Type B pancreatic cell (in vitro differentiated cells): ENCODE results near the gene SLC15A5. TPM values are rescaled to one million over a fixed set of nuclear protein-coding genes. Genes with fewer than 3 reads are reported as not detected.

Experiments used
- DNase-seq: peaks from one replicate; pipeline ENCODE4 v3.0.0; 2021; ENCODE audit warnings: mixed read lengths; ENCODE audit not compliant: unreplicated experiment; ENCODE audit errors: extremely low spot score
- H3K27ac Mint-ChIP-seq: 2 replicates; pipeline ENCODE4 v1.8.0; 2021; ENCODE audit warnings: mild to moderate bottlenecking, mixed read lengths
- H3K27me3 Mint-ChIP-seq: 2 replicates; pipeline ENCODE4 v1.8.0; 2021; ENCODE audit warnings: mixed read lengths
- H3K36me3 Mint-ChIP-seq: 2 replicates; pipeline ENCODE4 v1.8.0; 2021; ENCODE audit warnings: mixed read lengths
- H3K4me1 Mint-ChIP-seq: one replicate; pipeline ENCODE4 v1.8.0; 2021; ENCODE audit warnings: mixed read lengths; ENCODE audit not compliant: unreplicated experiment
- H3K4me3 Mint-ChIP-seq: 2 replicates; pipeline ENCODE4 v1.8.0; 2021; ENCODE audit warnings: mild to moderate bottlenecking, mixed read lengths
- H3K9me3 Mint-ChIP-seq: 2 replicates; pipeline ENCODE4 v1.8.0; 2021; ENCODE audit warnings: mixed read lengths
- long read RNA-seq: library from polyadenylated mRNA; unstranded; transcript quantifications from one replicate; pipeline ENCODE4 v2.0.0, GENCODE V29; 2020
- total RNA-seq: library from RNA; stranded (reverse); gene quantifications from 2 replicates; pipeline ENCODE4 v1.2.1, GENCODE V29; 2021; ENCODE audit warnings: low replicate concordance
- TF ChIP-seq, protein P1 (sequence below): fragments of 200-600 bp; sonication (generic); conservative IDR thresholded peaks from 2 replicates; pipeline ENCODE4 v1.5.0; 2021; ENCODE audit warnings: antibody characterized with exemption, mild to moderate bottlenecking

The SLC15A5 gene, protein sequence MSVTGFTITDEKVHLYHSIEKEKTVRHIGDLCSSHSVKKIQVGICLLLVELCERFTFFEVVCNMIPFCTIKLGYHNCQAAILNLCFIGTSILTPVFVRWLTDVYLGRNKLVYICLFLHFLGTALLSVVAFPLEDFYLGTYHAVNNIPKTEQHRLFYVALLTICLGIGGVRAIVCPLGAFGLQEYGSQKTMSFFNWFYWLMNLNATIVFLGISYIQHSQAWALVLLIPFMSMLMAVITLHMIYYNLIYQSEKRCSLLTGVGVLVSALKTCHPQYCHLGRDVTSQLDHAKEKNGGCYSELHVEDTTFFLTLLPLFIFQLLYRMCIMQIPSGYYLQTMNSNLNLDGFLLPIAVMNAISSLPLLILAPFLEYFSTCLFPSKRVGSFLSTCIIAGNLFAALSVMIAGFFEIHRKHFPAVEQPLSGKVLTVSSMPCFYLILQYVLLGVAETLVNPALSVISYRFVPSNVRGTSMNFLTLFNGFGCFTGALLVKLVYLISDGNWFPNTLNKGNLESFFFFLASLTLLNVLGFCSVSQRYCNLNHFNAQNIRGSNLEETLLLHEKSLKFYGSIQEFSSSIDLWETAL
- not detected in 2 replicates for total RNA-seq
- long read RNA-seq: 0 reads

DNA sequence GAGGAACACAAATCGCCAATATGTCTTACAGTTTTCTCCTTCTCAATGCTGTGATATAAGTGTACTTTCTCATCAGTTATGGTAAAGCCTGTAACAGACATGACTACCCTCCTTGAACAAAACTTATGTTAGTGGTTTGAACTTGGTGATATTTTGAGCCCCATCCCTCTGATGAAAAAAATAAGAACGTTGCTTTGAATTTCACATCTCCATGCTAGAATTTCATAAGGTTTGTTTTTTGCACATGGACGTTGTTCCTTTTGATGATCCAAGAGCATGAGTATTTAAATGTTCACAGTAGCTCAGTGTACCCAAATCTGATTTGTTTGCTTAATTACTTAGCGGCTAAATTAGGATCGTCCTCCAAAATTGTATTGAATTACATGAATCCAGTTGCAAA is at the start of gene SLC15A5:
Gene SLC15A5 (minus strand): TSS at position 101 of the 400 bp plus-strand sequence. CDS start 0 bp downstream, at position 101.
- Mint-ChIP-seq H3K36me3 (no peaks in the 10 kb centered on the region), H3K27me3 (no peaks in the 10 kb centered on the region), H3K4me1 (no peaks in the 10 kb centered on the region), H3K27ac (no peak within 1 kb of the TSS), H3K4me3 (no peak within 1 kb of the TSS), H3K9me3 (peaks cover 4% of the 10 kb centered on the region)
- TF ChIP-seq, protein P1, sequence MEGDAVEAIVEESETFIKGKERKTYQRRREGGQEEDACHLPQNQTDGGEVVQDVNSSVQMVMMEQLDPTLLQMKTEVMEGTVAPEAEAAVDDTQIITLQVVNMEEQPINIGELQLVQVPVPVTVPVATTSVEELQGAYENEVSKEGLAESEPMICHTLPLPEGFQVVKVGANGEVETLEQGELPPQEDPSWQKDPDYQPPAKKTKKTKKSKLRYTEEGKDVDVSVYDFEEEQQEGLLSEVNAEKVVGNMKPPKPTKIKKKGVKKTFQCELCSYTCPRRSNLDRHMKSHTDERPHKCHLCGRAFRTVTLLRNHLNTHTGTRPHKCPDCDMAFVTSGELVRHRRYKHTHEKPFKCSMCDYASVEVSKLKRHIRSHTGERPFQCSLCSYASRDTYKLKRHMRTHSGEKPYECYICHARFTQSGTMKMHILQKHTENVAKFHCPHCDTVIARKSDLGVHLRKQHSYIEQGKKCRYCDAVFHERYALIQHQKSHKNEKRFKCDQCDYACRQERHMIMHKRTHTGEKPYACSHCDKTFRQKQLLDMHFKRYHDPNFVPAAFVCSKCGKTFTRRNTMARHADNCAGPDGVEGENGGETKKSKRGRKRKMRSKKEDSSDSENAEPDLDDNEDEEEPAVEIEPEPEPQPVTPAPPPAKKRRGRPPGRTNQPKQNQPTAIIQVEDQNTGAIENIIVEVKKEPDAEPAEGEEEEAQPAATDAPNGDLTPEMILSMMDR: no peak
- DNase-seq: no peak

DNA sequence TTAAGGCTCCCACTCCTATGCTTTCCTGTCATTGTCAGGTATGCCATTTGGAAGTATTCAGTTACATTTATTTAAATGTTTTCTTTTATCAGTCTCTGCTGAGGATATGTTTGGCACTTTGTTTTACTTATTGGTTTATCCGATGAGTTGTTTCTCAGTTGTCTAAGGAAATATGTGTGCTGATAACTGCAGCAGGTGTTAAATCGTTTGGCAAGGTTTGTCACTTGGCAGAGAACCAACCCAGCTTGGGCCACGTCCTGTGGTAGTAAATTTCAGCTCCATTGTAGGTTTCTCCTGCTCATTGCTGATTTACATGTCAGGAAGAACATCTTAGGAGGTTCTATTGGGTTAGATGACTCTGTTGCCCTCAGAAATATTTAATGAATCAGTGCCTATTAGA is 47.9 kb upstream of the SLC15A5 start:
- H3K4me1 Mint-ChIP-seq: no peaks in the 10 kb centered on the region
- no peak for DNase-seq
- no peaks in the 10 kb centered on the region for H3K9me3 Mint-ChIP-seq
- H3K4me3 Mint-ChIP-seq: no peak overlapping the region
- H3K27me3 Mint-ChIP-seq: no peaks in the 10 kb centered on the region
- H3K27ac Mint-ChIP-seq: no peak overlapping the region
- TF ChIP-seq, protein P1: no peak
- peaks cover 4% of the 10 kb centered on the region for H3K36me3 Mint-ChIP-seq

DNA sequence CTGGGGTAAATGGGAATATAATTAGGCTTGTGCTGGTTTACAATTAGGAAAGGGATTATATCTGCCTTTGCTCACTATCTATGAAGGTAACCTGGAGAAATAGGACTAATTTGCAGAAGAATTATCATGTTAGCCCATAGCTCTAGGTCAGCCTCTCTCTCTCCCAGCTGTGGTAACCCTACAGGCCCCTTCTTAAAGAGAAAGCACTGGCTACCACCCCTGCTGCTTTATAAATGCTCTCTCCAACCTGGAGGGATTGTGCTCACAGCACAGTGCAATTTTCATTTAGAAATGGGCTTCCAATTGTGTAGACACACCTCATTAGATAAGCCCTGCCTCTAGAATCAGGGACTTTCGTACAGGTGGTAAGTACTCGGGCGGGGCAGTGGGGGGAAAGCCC is 47.3 kb upstream of the SLC15A5 start:
- TF ChIP-seq, protein P1: no peak
- H3K4me3 Mint-ChIP-seq: no peak overlapping the region
- H3K36me3 Mint-ChIP-seq: peaks cover 4% of the 10 kb centered on the region
- no peak for DNase-seq
- no peak overlapping the region for H3K27ac Mint-ChIP-seq
- H3K27me3 Mint-ChIP-seq: no peaks in the 10 kb centered on the region
- H3K9me3 Mint-ChIP-seq: no peaks in the 10 kb centered on the region
- no peaks in the 10 kb centered on the region for H3K4me1 Mint-ChIP-seq

DNA sequence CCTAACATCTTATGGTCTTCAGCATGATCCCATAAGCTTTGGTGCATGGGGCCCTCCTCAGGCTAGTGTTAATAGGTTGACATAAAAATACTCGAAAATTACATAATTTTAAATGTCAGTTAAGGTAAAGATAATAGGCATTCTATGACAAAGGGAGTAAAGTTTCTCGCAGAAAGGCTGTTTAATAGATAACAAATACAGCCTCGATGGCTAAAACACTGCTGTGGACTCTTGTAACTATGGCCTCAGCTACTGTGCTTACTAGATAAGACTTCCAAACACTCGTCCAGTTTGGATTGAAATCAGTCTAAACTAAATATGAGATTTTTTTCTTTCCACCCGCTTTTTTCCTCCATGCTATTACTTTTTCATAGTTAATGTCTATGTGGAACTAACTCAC is 46.8 kb upstream of the SLC15A5 start:
- no peak for DNase-seq
- H3K27ac Mint-ChIP-seq: no peak overlapping the region

DNA sequence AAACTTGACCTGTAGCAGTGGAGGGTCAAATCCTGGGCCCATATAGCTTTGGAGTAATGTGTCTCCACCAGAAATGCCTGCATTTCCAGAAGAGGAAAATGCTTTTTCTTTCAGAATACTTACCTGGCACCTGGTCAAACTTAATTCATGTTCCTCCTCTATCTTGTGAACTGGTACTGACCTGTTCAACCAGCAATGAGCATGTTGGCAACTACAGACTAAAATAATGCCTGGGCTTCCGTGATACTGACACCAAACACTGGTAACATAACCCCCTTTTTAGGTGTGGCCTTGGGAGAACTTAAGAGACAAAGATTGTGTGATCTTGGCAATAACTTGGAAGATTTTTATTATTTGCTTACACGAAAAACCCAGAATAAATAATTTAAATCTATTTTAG is 46.2 kb upstream of the SLC15A5 start:
- DNase-seq: no peak
- Mint-ChIP-seq H3K27ac (no peak overlapping the region), H3K36me3 (peaks cover 4% of the 10 kb centered on the region), H3K27me3 (no peaks in the 10 kb centered on the region), H3K4me3 (no peak overlapping the region), H3K9me3 (no peaks in the 10 kb centered on the region), H3K4me1 (no peaks in the 10 kb centered on the region)
- TF ChIP-seq, protein P1: no peak

More for the DNA sequence above, 46.8 kb upstream of the SLC15A5 start:
- Mint-ChIP-seq H3K27me3 (no peaks in the 10 kb centered on the region), H3K36me3 (peaks cover 4% of the 10 kb centered on the region), H3K4me1 (no peaks in the 10 kb centered on the region), H3K4me3 (no peak overlapping the region), H3K9me3 (no peaks in the 10 kb centered on the region)
- TF ChIP-seq, protein P1: no peak
